OCI-LY1 (cell line): ENCODE results near the gene MLF2.

Experiments used
- CTCF ChIP-seq: fragments of 200-600 bp; sonication (generic), shearing (Covaris generic); IDR thresholded peaks from 2 replicates; pipeline ENCODE4 v1.5.1; 2017; ENCODE audit warnings: mild to moderate bottlenecking, antibody characterized with exemption, low read length, moderate library complexity, mixed read lengths
- EZH2 ChIP-seq: fragments of 200-600 bp; sonication (generic), shearing (Covaris generic); IDR thresholded peaks from 2 replicates; pipeline ENCODE4 v1.8.0; 2017; ENCODE audit warnings: borderline replicate concordance, mixed run types, mild to moderate bottlenecking, antibody characterized with exemption, low read length, moderate library complexity, mixed read lengths

- no peak for TF ChIP-seq CTCF
- no peak for TF ChIP-seq EZH2
These were observed 5.7 kb downstream of the MLF2 start for GRCh38 chr12:6747216-6747615.
